M059J (cell line): ENCODE results near the gene XXYLT1. TPM values are rescaled to one million over a fixed set of nuclear protein-coding genes. Genes with fewer than 3 reads are reported as not detected.
"Not testable (repeated sequence)": the region's sequence is repeated elsewhere in the genome, so short reads cannot be mapped to it uniquely, and the experiment has no call there.

Experiments
- DNase-seq: peaks from one replicate; pipeline ENCODE4 v3.0.0-alpha.2; 2012; ENCODE audit warnings: low read depth
- total RNA-seq: library from RNA; depleted of rRNA; stranded (reverse); fragments of >200 nt; shearing (Covaris generic); gene quantifications from 2 replicates; pipeline ENCODE4 v1.2.3, GENCODE V29; 2014; rRNA removed

The XXYLT1 gene, protein sequence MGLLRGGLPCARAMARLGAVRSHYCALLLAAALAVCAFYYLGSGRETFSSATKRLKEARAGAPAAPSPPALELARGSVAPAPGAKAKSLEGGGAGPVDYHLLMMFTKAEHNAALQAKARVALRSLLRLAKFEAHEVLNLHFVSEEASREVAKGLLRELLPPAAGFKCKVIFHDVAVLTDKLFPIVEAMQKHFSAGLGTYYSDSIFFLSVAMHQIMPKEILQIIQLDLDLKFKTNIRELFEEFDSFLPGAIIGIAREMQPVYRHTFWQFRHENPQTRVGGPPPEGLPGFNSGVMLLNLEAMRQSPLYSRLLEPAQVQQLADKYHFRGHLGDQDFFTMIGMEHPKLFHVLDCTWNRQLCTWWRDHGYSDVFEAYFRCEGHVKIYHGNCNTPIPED
- 33.5 and 53.8 TPM in 2 replicates for total RNA-seq

DNA sequence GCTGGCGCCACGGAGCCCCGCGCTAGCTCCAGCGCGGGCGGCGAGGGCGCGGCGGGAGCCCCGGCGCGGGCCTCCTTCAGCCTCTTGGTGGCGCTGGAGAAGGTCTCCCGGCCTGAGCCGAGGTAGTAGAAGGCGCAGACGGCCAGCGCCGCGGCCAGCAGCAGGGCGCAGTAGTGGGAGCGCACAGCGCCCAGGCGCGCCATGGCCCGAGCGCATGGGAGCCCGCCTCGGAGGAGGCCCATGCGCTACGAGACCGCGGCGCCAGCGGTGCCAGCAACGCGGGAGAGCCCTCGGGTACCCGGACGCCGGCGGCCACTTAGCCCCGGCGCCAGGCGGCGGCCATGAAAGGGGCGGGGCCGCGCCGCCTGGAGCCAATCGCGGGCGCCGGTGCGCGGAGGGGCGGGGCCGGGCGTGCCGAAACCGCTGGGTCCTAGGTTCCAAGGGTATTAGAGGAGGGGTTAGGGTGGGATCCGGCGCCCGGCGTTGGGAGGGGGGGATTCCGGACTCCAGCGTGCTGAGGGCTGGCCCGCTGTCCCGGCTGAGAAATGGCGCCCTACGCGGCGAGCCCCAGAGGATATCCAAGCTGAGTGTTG, at the start of gene XXYLT1:
Gene XXYLT1, minus strand, starts transcription at position 343 of the 593 bp plus-strand sequence. Its CDS starts 101 bp downstream, at position 242.
- peak; percentile 86 for DNase-seq

DNA sequence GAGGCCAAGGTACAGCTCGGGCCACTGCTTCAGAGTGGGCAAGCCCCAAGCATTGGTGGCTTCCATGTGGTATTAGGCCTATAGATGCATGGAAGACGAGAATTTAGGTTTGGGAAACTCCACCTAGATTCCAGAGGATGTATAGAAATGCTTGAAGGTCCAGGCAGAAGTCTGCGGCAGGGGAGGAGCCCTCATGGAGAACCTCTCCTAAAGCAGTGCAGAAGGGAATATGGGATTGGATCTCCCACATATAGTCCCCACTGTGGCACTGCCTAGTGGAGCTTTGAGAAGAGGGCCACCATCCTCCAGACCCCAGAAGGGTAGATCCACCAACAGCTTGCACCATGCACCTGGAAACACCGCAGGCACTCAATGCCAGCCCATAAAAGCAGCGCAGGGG, 48.1 kb upstream of the XXYLT1 start:
- no peak for DNase-seq

- DNase-seq: no peak
Observed at GRCh38 chr3:195312714-195313113, 41.8 kb upstream of the XXYLT1 start.

DNA sequence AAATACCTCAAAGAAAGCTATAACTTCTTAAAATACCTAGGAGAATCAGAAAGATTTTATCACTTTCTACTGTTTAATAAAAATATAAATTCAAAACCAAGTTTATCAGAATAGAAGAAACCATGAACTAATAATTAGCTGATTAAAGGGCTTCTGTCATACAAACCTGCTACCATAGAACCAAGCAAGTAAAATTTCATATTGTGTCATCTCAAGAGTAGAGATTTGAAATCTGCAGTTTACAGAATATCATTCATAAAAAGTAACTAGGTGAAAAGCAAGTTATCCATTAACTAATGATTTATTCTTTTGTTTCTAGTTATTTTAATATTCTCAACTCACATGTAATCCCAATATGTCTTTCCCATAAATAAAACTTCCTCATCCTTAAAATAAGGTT, 36.8 kb upstream of the XXYLT1 start:
- DNase-seq: no peak

- DNase-seq: no peak
Observed at GRCh38 chr3:195306369-195306768, 35.4 kb upstream of the XXYLT1 start.

DNA sequence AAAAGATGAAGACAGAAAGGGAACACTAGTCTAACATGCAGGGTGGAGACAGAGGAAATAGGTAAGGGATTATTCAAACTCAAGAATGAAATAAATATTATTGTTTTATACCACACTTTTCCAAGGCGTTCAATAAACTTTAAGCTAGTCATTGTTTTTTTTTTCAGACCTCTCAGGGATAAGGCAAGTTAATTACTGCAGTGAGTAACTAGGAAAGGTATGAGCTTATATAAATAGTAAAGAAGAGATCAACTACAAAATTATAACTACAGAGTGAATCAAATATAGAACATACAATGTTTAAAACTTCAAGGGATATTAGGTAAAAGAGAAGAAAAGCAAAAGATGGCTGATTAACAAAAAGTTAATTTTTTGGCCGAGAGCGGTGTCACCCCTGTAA, 31.5 kb upstream of the XXYLT1 start:
- peak; percentile 58 for DNase-seq

DNA sequence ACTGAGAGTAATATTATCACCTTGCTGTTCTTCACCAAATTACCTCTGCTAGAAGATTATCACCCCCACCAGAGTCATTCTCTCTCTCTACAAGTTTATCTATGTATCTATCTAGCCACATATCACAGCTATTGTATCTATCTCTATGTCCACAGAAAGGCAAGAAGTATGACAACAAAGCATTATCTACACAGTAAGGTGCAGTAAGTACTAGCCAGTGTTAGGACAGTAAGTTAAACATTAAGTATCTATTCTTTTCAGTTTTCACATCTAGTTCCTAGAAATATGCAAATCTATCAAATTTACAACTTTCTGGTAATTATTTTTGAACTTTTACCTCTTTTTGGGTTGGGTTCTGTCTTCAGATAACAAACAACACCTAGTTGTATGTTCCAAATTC, 26.5 kb upstream of the XXYLT1 start:
- no peak for DNase-seq

- DNase-seq: no peak
Observed at GRCh38 chr3:195296662-195297061, 25.7 kb upstream of the XXYLT1 start.

DNA sequence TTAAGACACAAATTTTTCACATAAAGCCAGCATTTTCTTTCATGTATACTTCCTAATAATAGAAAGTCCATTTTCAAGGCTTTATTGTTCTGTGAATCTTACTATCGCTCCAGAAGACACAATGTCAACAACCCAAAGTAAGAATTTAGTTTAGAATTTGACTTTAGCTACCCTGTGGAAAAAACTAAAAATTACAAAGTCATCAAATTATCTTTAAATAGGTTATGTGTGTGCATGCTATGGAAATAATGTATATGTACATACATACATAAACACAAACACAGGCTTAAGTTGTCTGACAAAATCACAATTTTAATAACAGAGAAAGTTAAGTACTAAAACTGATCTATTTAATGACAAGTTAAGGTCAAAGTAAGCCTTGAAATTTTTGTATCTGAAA, 20.2 kb upstream of the XXYLT1 start:
- DNase-seq: no peak

DNA sequence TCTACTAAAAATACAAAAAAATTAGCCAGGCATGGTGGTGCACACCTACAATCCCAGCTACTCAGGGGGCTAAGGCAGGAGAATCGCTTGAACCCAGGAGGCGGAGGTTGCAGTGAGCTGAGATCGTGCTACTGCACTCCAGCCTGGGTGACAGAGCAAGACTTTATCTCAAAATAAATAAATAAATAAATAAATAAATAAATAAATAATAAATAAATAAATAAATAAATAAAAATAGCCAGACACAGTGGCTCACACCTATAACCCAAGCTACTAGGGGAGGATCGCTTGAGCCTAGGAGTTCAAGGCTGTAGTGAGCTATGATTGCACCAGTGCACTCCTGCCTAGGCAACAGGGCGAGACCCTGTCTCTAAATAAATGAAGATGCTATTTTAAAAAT, 19.7 kb upstream of the XXYLT1 start:
- not testable (repeated sequence) for DNase-seq

DNA sequence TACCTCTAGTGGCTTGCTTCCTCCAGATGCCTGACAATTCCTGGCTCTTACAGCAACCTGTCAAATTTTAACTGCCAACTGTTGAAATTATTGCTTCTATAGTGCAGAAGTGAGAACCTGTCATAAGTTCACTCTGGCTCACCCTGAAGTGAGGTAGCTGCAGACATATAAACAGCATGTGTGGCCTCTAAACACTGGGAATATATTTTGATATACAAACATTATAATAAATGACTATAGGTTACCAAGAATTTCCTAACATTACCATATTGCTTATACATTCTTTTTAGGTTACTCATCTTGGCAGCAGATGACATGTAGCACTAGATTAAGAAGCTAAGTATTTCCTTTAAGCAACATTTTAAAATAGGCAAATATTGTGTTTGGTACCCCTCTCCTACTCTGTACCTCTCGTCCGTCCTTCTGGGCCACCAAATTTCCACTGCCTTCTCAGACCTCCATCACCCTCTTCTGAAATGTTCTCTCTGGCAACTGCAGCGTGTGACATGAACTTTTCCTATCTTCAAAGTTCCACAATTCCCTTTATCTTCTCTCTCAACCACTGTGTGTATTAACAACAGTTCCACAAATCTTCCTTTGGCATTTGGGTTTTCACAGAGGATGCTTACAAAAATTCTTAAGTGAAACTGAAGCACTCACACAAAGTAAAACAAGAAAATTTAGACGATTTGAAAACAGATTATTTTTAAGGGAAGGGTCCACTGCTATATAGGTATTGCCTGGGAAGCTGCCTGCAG, 15.3 kb upstream of the XXYLT1 start:
- no peak for DNase-seq

DNA sequence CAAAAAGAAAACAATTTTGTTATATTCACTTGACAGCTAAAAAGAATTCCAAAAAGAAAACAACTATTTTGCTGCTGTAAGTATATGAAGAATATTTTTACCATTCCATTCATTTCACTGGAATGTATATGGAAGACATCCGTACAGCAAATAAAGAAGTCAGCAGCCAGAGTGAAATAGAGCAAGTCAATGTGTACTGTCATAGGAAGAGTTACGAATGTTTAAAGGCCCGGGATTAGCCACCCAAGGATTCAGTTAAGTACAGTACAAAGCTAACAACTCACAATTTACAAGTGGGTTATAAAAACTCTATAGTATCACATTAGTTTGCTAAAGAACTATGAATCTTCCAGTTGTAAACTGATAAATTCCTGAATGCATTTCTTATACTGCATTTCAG, 14.4 kb upstream of the XXYLT1 start:
- DNase-seq: no peak

DNA sequence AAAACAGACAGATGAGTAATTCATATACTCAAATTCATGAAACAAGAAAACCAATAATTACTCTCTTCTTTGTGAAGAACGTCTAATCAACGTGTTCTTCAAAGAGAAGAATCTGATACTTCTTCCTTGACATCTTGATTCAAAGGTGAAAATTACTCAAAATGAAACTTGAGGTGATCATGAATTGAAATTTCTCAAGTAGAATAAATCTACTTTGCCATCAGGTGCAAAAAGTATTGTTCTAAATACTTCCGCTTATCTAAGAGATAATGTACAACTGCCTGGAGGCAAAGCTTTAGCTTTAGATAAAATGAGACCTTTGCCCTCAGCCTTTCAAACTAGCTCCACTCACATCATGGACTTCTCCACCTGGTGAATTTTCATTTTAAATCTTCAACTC, 13.9 kb upstream of the XXYLT1 start:
- DNase-seq: no peak

DNA sequence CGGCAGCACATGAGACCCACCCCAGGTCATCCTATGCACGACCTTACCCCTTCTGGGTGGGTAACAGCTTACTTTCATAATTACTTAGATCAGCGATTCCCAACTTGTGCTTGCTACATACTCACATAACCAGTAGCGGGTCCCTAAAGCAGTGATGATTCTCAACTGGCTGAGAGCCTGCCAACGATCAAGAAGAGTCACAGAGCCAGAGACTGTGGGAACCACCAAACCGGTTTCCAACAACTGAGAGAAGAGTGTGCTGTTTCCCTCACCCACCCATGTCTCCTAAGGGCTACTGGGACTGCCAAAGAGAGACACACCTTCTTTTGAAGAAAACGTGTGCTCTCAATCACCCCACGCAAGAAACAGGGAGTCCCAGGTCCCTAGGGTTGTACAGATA, 12.0 kb upstream of the XXYLT1 start:
- no peak for DNase-seq

DNA sequence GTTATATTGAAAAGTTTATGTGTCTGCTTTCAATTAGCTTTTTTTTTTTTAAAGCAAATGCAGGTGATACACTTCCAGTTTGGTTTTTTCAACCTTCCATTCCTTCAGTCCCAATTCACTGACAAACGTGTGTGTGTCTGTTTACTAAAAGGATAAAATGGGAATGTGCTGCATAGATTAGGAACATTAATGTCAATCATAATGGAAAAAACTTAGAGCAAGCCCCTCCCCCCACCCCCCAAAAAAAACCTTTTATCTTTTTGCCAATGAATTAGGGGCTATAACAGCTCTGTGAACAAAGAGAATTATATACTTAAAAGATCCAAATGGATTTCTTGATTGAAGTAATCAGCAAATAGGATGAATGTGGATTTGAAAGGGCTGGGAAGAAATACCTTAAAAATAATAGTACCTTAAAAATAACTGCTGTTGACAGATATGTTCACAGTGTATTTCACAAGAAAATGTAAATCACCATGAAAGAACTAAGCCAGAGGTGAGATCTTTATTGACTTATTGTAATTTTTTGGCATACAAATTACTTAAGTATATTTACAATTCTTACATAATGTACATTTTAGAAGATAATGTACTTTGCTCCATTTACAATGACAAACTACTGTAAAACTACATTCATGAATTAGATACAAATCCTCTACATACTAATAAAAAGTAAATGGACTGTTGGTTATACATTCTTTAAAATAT, 3.5 kb upstream of the XXYLT1 start:
- no peak for DNase-seq

DNA sequence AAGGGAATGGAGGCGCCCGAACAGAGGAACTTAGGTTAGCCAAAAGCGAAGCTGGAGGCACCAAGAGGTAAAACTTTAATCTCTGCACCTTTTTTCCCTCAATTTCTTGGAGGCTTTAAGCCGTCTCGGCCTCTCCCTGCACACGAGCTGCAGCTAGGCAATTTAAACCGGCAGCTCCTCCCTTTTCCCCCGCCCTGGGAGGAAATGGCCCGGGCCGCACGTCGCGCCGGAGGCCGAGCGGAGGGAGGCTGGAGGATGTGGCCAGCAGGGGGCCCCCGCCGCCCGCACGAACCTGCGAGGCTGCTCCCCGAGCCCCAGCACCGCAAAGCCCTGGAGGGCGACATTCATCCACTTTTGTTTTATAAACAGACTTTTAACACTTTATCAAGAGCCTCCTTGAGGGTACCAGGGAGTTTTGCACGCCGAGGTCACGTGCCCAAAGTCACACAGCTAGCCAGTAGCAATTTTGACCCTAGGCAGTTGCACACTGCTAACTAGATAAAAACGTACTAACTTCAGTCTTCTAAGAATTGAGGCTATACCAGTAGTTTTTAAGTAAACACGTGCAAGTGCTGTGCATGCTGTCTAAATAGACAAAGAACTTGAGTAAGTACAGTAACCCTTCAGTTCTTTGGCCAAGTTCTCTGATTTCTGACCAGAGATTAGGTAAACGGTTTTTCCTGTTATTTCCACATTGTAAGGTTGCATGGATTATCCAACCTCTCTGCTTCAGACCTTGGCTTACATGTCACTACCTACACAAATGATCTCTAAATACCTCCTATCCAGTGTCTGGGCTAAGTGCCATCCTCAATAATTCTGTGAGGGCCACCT, 668 bp upstream of the XXYLT1 start:
- DNase-seq: peak; percentile 90

GRCh38 chr3:195270079-195270816, 711 bp downstream of the XXYLT1 start:
- DNase-seq: peak; percentile 54

DNA sequence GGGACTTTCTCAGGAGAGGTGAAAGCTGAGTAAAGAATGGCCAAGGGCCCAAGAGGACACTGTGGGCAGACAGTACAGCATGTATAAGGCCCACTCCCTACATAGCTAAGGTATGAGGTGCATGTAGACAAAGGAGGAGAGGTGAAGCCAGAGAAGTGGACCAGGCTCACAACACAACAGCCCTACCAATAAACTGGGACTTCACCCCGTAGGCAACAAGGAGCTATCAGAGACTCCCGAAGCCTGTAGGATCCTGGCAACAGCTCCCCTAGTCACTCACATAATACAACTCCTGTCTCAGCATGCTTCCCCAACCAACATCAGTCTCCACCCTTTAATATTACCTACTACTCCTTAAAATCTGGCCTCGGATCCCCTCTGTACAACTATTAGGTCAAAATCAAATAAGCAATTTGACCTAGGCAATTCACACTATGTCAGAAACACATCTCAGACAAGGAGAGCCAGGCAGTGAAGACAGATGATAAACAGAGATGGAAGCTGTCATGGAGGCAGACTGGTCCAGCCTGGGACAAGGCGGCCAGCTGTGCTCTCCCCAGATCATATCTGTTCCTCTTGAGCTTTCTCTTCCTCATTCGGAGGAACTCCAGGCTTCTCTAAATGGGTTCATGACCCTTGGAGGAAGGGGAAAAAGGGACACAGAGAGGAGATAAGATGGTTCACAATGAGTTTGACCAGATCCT, 1.4 kb downstream of the XXYLT1 start:
- no peak for DNase-seq

DNA sequence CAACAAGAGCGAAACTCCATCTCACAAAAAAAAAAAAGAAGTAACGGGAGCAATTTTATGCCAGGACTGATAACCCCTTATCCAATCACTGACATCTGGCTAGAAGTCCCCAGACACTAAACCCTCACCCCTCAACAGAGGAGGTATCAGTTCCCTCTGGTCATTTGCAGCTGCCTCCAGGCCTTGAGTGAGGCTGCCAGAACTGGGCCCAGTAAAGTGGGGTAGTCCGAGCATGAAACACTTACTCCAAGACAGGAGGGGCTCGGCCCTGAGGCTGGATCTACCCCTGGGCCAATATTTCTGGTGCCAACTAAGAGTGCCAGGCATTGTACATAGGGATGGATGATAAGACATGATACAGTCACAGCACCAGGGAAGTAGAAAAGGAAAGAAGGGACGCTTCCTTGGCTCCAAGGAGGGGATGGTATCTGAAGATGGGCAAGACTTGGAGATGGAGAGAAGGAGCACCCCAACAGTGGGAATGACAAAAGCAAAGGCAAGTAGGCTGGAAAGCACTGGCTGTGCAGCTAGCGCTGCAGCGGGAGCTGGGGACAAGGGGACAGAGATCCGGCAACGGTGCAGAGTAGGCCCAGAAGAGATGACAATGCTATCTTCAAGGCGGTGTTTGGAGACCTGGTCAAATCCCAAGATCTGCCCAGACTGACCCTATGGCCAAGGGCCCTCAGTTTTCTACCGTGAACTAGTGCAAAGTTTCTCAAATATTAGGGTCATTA, 2.2 kb downstream of the XXYLT1 start:
- no peak for DNase-seq
